HG03097 (cell line): ENCODE measurements around the gene IZUMO1.
"Not testable (repeated sequence)": the region's sequence is repeated elsewhere in the genome, so short reads cannot be mapped to it uniquely, and the experiment has no call there.

Experiments used
- ATAC-seq: cut with Tn5 transposase; IDR thresholded peaks from one replicate; pipeline ENCODE4 v1.9.1; 2021; ENCODE audit not compliant: unreplicated experiment, low FRiP score

The IZUMO1 gene

GRCh38 chr19:48739404-48740163 is 7.1 kb downstream of the IZUMO1 start:
- no peak for ATAC-seq

GRCh38 chr19:48738557-48739403 is 7.9 kb downstream of the IZUMO1 start:
- peak; percentile 71 for ATAC-seq

GRCh38 chr19:48737360-48737998 is 9.2 kb downstream of the IZUMO1 start:
- no peak for ATAC-seq

GRCh38 chr19:48735031-48735615 is 11.6 kb downstream of the IZUMO1 start:
- ATAC-seq: no peak

- ATAC-seq: no peak
Measured at GRCh38 chr19:48734625-48735024, 12.1 kb downstream of the IZUMO1 start.

- no peak for ATAC-seq
Measured at GRCh38 chr19:48731452-48731851, 15.3 kb downstream of the IZUMO1 start.

- ATAC-seq: no peak
Measured at GRCh38 chr19:48728911-48729664, 17.6 kb downstream of the IZUMO1 start.

GRCh38 chr19:48726556-48726955 is 20.2 kb downstream of the IZUMO1 start:
- no peak for ATAC-seq

GRCh38 chr19:48724796-48725753 is 21.6 kb downstream of the IZUMO1 start:
- no peak for ATAC-seq

- no peak for ATAC-seq
Measured at GRCh38 chr19:48722196-48722708, 24.5 kb downstream of the IZUMO1 start.

- ATAC-seq: peak; percentile 71
Measured at GRCh38 chr19:48720613-48721296, 26.0 kb downstream of the IZUMO1 start.

- ATAC-seq: no peak
Measured at GRCh38 chr19:48720251-48720612, 26.5 kb downstream of the IZUMO1 start.

- ATAC-seq: no peak
Measured at GRCh38 chr19:48719263-48720171, 27.2 kb downstream of the IZUMO1 start, which contains the start of gene MAMSTR. Gene MAMSTR (minus strand): TSS chr19:48719725. CDS start chr19:48719031, 694 bp downstream.

GRCh38 chr19:48718711-48719231 is 27.9 kb downstream of the IZUMO1 start:
- no peak for ATAC-seq

- ATAC-seq: not testable (repeated sequence)
Measured at GRCh38 chr19:48718106-48718505, 28.6 kb downstream of the IZUMO1 start.

- no peak for ATAC-seq
Measured at GRCh38 chr19:48716562-48717291, 30.0 kb downstream of the IZUMO1 start.
